ENCODE results near the gene LENEP.

LENEP gene

DNA sequence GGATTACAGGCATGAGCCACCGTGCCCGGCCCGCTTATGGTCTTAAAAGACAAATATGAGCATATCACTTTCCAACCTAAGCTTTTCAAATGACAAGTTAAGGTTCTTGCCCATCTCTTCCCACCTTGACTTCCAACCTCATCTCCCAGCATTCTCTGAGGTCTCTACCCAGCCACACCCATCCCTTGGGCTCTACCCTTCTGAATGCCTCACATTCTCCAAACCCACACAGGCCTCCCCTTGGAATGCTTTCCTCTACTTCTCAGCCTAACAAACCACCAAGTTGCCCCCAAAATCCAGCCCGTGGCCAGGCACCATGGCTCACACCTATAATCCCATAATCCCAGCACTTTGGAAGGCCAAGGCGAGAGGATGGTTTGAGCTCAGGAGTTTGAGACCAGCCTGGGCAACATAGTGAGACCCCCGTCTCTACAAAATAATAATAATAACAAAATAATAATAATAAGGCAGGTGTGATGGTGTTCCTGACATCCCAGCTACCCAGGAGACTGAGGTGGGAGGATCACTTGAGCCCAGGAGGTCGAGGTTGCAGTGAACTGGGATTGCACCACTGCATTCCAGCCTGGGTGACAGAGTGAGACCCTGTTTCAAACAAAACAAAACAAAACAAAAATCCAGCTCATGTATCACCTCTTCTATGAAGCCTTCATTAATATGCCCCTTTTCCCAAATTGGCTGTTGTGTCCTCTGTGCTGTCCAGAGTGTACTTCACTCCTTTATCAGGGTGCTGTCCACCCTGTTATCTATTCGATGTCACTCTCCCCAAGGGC, 28.9 kb downstream of the LENEP start:
- H3K4me3 ChIP-seq (ENCODE audit: low read depth, low read length), result no peak overlapping the region
- TF ChIP-seq, protein P1, sequence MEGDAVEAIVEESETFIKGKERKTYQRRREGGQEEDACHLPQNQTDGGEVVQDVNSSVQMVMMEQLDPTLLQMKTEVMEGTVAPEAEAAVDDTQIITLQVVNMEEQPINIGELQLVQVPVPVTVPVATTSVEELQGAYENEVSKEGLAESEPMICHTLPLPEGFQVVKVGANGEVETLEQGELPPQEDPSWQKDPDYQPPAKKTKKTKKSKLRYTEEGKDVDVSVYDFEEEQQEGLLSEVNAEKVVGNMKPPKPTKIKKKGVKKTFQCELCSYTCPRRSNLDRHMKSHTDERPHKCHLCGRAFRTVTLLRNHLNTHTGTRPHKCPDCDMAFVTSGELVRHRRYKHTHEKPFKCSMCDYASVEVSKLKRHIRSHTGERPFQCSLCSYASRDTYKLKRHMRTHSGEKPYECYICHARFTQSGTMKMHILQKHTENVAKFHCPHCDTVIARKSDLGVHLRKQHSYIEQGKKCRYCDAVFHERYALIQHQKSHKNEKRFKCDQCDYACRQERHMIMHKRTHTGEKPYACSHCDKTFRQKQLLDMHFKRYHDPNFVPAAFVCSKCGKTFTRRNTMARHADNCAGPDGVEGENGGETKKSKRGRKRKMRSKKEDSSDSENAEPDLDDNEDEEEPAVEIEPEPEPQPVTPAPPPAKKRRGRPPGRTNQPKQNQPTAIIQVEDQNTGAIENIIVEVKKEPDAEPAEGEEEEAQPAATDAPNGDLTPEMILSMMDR (IDR thresholded peaks at IDR 0.05; ENCODE audit: low read depth, low read length), result no peak

DNA sequence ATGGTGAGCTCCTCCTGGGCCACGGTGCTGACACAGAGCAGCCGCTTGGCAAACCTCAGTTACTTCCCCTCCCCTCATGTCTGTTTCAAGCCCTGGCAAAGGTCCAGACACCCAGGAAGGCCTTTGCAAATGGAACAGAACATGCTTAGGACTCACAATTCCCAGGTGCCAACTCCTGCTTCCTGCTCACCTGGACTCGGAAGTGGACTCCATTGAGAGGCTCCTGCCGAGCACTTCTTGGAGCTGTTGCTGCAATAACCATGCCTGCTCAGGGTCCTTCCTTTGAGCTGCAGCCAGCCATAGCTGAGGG, 29.5 kb downstream of the LENEP start:
- H3K4me3 ChIP-seq (ENCODE audit: low read depth, low read length), result no peak overlapping the region
- TF ChIP-seq, protein P1 (IDR thresholded peaks at IDR 0.05; ENCODE audit: low read depth, low read length), result no peak

DNA sequence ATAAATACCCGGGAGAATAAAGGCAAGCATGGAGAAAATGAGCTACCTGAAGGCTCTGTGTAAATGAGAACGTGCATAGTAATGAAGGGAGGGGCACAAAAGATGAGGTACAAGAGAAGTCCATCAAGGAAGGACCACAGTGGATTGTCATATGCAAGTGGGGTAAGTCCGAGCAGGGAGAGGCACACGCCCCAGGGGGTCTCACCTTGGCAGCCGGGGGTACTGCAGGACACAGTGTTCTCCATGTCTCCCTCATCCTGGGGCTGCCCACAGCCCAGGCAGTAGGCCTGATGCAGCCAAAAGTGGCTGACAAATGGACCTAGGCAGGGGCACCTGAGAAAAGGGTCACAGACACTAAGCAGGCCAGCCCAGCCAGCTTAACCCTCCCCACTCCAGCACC, 30.2 kb downstream of the LENEP start:
- H3K4me3 ChIP-seq (ENCODE audit: low read depth, low read length), result no peak overlapping the region
- TF ChIP-seq, protein P1 (IDR thresholded peaks at IDR 0.05; ENCODE audit: low read depth, low read length), result no peak

DNA sequence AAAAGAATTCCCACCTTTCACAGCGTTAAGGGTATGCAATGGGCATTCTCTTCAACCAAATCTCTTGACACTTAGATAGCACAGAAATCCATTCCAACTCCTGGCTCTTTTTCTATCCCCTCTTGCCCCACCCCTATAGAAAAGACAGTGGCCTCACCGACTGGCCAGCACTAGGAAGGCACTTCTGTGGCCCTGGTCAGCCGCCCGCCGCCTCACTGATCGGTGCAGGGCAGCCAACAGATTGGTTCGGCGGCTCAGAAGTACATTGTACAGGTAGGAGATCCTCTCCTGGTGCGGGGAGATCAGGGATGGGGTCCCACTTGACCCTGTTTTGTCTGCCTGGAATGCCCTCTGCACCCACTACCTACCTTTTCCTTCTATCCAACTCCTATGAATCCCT, 30.9 kb downstream of the LENEP start:
- no peak overlapping the region for H3K4me3 ChIP-seq (ENCODE audit: low read depth, low read length)
- TF ChIP-seq, protein P1 (IDR thresholded peaks at IDR 0.05; ENCODE audit: low read depth, low read length), result no peak

DNA sequence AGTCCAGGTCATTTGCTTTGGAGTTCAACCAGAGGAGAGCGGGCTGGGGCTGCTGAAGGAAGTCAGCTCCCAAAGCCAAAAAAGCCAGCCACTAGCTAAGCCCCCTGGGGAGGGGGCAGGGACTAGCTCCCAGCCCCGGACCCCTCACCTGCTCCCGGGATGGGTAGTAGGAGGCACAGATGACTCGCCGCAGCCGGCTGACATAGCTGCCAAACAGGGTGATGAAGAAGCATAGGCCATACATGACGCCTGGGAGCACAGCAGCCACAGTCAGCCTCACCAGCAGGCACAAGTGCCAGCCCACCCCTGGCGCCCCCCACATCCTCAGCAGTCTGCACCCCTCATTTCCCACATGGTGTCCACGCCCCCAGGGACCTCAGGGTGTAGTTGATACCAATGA, 32.8 kb downstream of the LENEP start:
- TF ChIP-seq, protein P1 (IDR thresholded peaks at IDR 0.05; ENCODE audit: low read depth, low read length), result no peak
- H3K4me3 ChIP-seq (ENCODE audit: low read depth, low read length), result no peak overlapping the region

DNA sequence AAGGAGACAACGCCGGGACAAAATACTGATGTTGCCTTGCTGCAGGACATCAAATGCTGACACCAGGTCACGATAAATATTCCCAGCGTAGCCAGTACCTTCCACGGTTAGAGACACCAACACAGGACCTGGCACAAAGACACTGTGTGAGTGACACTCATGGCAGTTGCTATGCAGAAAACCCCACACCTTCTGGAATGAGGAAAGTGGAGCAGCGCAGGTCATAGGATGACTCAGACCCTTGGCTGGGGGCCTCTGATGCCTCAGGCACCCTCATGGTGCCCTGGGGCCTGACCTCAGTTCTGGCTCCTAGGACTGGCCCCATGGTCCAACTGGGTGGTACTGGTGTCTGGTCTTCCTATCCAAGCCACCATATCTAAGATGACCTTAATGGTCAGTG, 33.2 kb downstream of the LENEP start:
- no peak overlapping the region for H3K4me3 ChIP-seq (ENCODE audit: low read depth, low read length)
- TF ChIP-seq, protein P1 (IDR thresholded peaks at IDR 0.05; ENCODE audit: low read depth, low read length), result no peak

DNA sequence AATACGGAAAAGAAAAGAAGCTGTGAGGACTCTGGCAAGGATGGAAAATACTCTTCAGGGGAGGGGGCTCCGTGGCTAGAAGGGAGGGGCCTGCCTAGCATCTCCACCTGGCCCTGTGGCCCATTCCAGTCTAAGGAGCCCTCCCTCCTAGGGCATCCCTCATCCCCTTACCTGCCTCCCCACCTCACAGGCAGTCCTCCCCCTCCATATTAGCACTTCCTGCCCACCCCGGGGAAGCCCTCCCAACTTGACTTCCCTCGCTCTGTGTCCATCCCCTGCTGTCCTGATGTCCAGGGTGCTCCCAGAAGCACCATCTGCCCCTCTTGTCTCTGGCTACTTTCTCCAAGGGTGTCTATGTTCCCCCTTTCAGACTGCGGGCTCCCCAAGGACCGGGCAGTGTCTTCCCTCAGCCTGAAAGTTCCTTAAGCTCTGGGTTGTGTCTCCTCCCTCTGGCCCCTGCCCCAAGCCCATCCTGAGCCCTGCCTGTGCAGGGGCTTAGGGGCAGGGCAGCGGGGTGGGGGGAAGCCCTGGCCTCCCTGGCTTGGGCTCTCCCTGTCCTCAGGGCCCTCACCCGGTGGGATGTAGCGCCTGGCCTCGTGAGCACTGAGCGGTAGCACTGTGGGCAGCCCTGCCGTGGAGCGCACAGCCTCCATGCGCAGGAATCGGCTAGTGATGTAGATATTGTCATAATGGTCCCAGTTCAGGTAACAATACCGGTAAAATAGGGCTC, 36.3 kb downstream of the LENEP start:
- TF ChIP-seq, protein P1 (IDR thresholded peaks at IDR 0.05; ENCODE audit: low read depth, low read length), result no peak
- no peak overlapping the region for H3K4me3 ChIP-seq (ENCODE audit: low read depth, low read length)

All from WI38 (cell line).